ENCODE data around the gene MAML2. TPM values are rescaled to one million over a fixed set of nuclear protein-coding genes. Genes with fewer than 3 reads are reported as not detected.

MAML2 gene
- total and polyA plus RNA-seq, 2 of the 13 experiments (the other 11 are each of a cell fraction or from before 2014, with no cell fraction given), result 2.3 to 25.9 TPM

DNA sequence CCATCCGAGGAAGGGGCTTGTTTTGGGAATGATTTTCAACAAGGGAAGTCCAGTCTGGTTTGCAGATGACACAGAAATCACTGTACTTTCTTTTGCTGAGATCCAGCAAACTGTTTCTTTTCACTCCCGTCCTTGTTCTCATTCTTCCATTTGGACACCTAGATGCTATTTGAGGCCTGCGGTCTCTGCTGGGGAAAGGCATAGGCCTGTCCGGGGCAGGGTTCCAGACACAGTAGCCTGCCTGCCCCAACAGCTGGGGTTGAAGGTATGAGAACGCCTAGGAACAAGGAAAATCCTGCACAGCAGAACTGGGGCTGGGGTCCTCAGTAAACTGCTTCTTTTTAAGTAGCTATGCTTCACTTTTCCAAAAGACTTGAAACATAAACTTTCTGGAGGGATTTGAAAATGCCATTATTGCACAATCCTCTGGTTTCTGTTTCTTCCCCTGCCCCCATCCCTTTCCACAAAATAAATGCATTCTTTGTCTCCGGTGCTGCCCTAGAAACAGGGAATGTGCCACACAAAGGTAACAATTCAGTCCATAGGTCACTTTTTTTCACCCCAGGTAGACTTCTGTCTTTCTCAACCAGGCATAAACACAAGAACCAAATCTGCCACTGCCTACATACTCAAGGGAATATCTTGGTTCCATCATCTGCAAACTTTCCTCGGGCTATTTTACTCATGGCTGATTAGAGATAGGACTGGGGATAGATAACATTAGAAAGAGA is 244.3 kb downstream of the MAML2 start (continued):
- TF ChIP-seq KIAA2018 (CRISPR knock-in tag; IDR thresholded peaks at IDR 0.05; ENCODE audit: borderline replicate concordance) (no peak), ZNF34 (CRISPR knock-in tag; IDR thresholded peaks at IDR 0.05; ENCODE audit: borderline replicate concordance) (no peak), MAZ (IDR thresholded peaks at IDR 0.05; ENCODE audit: borderline replicate concordance, low read depth, low read length) (no peak), MAZ (CRISPR knock-in tag; IDR thresholded peaks at IDR 0.05; ENCODE audit: low read depth) (0 out of 2 replicates have a peak, but pooled peaks have one; percentile 25), XRCC5 (optimal IDR thresholded peaks at IDR 0.05; ENCODE audit: low read length) (peak; percentile 40), PHF21A (CRISPR knock-in tag; IDR thresholded peaks at IDR 0.05) (peak; percentile 59), PPARG (CRISPR knock-in tag; conservative IDR thresholded peaks at IDR 0.05) (peak; percentile 90), ZNF501 (CRISPR knock-in tag; IDR thresholded peaks at IDR 0.05) (peak; percentile 33; the same call in 1 of the 2 replicates), HNF4G (IDR thresholded peaks at IDR 0.05; ENCODE audit: borderline replicate concordance, low read depth, low read length) (peak; percentile 96), HNF4G (CRISPR knock-in tag; IDR thresholded peaks at IDR 0.05; ENCODE audit: borderline replicate concordance, low read depth) (peak; percentile 94; the same call in 1 of the 2 replicates), ZNF430 (CRISPR knock-in tag; IDR thresholded peaks at IDR 0.05) (0 out of 2 replicates have a peak, but pooled peaks have one; percentile 55), TBL1XR1 (IDR thresholded peaks at IDR 0.05; ENCODE audit: borderline replicate concordance, low read length, partially characterized antibody) (peak; percentile 31), CCAR2 (optimal IDR thresholded peaks at IDR 0.05; ENCODE audit: low read depth, low read length) (peak; percentile 39), ARNTL (CRISPR knock-in tag; IDR thresholded peaks at IDR 0.05) (no peak), NR2F6 (IDR thresholded peaks at IDR 0.05) (peak; percentile 71), NR2F6 (CRISPR knock-in tag; IDR thresholded peaks at IDR 0.05) (peak; percentile 64)
- TF ChIP-seq, protein P1, sequence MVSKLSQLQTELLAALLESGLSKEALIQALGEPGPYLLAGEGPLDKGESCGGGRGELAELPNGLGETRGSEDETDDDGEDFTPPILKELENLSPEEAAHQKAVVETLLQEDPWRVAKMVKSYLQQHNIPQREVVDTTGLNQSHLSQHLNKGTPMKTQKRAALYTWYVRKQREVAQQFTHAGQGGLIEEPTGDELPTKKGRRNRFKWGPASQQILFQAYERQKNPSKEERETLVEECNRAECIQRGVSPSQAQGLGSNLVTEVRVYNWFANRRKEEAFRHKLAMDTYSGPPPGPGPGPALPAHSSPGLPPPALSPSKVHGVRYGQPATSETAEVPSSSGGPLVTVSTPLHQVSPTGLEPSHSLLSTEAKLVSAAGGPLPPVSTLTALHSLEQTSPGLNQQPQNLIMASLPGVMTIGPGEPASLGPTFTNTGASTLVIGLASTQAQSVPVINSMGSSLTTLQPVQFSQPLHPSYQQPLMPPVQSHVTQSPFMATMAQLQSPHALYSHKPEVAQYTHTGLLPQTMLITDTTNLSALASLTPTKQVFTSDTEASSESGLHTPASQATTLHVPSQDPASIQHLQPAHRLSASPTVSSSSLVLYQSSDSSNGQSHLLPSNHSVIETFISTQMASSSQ (IDR thresholded peaks at IDR 0.05; ENCODE audit: low read depth), result peak; percentile 46
- TF ChIP-seq, protein P1 (CRISPR knock-in tag; IDR thresholded peaks at IDR 0.05; ENCODE audit: borderline replicate concordance), result no peak; the same call in 1 of the 2 replicates
